K562 (cell line): Measurements from ENCODE around the gene KRTAP5-1. TPM values are rescaled to one million over a fixed set of nuclear protein-coding genes. Genes with fewer than 3 reads are reported as not detected.

Experiments
- ATAC-seq: fragments of 200-7000 bp; cut with Tn5 transposase; 3 replicates; pipeline ENCODE4 v1.9.1; 2020; ENCODE audit warnings: moderate library complexity
- BruUV-seq: library from RNA; stranded (reverse); fragments of 400-500 nt; replicated peaks from 2 replicates; lab custom pipeline; 2021; lab: Mats Ljungman, UMichigan
- CTCF ChIA-PET: fragments of 300-600 bp; formaldehyde crosslinking; extraction: SDS; loops from one replicate; lab custom pipeline; 2021; ENCODE audit warnings: low intra/inter-chr PET ratio; lab: Yijun Ruan, JAX
- POLR2A ChIA-PET: fragments of 300-600, 350-650 bp; sonication (Branson Sonifier 250); formaldehyde crosslinking; extraction: SDS; loops from one replicate; lab custom pipeline; 2021; ENCODE audit warnings: antibody characterized with exemption, inconsistent platforms; lab: Yijun Ruan, JAX
- DNase-seq, 4 experiments: peaks; one replicate each; pipeline versions ENCODE4 v3.0.0 to v3.0.0-alpha.2; 2011 to 2018; ENCODE audit warnings: low spot score in 3 of 4, mixed read lengths in 3 of 4; ENCODE audit errors: extremely low read depth in 1 of 4
- FAIRE-seq: peaks from 2 replicates; lab custom pipeline; 2011; peaks lifted over from hg19 to GRCh38; lab: Jason Lieb, UNC
- H2AFZ ChIP-seq: 2 replicates; pipeline ENCODE4 v1.6.0; 2011; ENCODE audit warnings: low read depth, low read length, control low read depth, inconsistent platforms
- H3K27ac ChIP-seq: fragments of 200-600 bp; 3 replicates; pipeline ENCODE4 v1.8.0; 2011; ENCODE audit warnings: low read depth, mild to moderate bottlenecking, control low read depth, inconsistent platforms, low read length, moderate library complexity, mixed read lengths; ENCODE audit errors: extremely low read depth
- H3K27me3 ChIP-seq, 2 experiments: fragments of 300-600 bp in 1 of 2; 2 replicates in 1 of 2; 3 replicates in 1 of 2; pipeline versions ENCODE4 v1.6.0 to v1.8.0; 2011; ENCODE audit warnings: inconsistent platforms in 2 of 2, low read length in 2 of 2, mild to moderate bottlenecking in 1 of 2, mixed read lengths in 1 of 2, moderate library complexity in 1 of 2; ENCODE audit not compliant: control insufficient read depth in 2 of 2, insufficient read depth in 2 of 2
- H3K36me3 ChIP-seq: fragments of 300-600 bp; 3 replicates; pipeline ENCODE4 v1.8.0; 2011; ENCODE audit warnings: mild to moderate bottlenecking, low read length, inconsistent platforms; ENCODE audit not compliant: control insufficient read depth, insufficient read depth
- H3K4me1 ChIP-seq, 2 experiments: fragments of 200-600 bp in 1 of 2; replicated peaks in 1 of 2; 2 replicates in 1 of 2; 3 replicates in 1 of 2; pipeline versions ENCODE4 v1.5.1 to v1.8.0; 2011; ENCODE audit warnings: inconsistent platforms in 2 of 2, low read length in 2 of 2, mild to moderate bottlenecking in 1 of 2, mixed read lengths in 1 of 2, moderate library complexity in 1 of 2; ENCODE audit not compliant: control insufficient read depth in 2 of 2, insufficient read depth in 2 of 2
- H3K4me2 ChIP-seq: 2 replicates; pipeline ENCODE4 v1.6.1; 2011; ENCODE audit warnings: low read length, control low read depth, inconsistent platforms, mixed read lengths; ENCODE audit not compliant: insufficient read depth
- H3K4me3 ChIP-seq: fragments of 200-600 bp; sonication (generic), shearing (Covaris generic); 2 replicates; pipeline ENCODE4 v1.5.1; 2016; ENCODE audit warnings: control low read depth, inconsistent platforms
- H3K79me2 ChIP-seq: fragments of 200-600 bp; 3 replicates; pipeline ENCODE4 v1.8.0; 2011; ENCODE audit warnings: low read length, inconsistent platforms; ENCODE audit not compliant: control insufficient read depth, insufficient read depth
- H3K9ac ChIP-seq, 2 experiments: 2 replicates each; pipeline versions ENCODE4 v1.6.0 to v1.6.1; 2011; ENCODE audit warnings: low read depth in 2 of 2, low read length in 2 of 2, control low read depth in 1 of 2, inconsistent platforms in 1 of 2, mild to moderate bottlenecking in 1 of 2, mixed read lengths in 1 of 2; ENCODE audit not compliant: insufficient read depth in 1 of 2
- H3K9me1 ChIP-seq: one replicate; pipeline ENCODE4 v1.6.0; 2011; ENCODE audit warnings: inconsistent platforms, mild to moderate bottlenecking, low read length, moderate library complexity; ENCODE audit not compliant: control insufficient read depth, insufficient read depth
- H3K9me3 ChIP-seq: replicated peaks from 2 replicates; pipeline ENCODE4 v1.5.1; 2011; ENCODE audit warnings: low read depth, low read length, inconsistent platforms; ENCODE audit not compliant: control insufficient read depth, insufficient read depth
- H4K20me1 ChIP-seq: replicated peaks from 2 replicates; pipeline ENCODE4 v1.6.1; 2011; ENCODE audit warnings: low read length, inconsistent platforms, mixed read lengths; ENCODE audit not compliant: control insufficient read depth, insufficient read depth
- ASH1L ChIP-seq: fragments of 450-650 bp; IDR thresholded peaks from 2 replicates; pipeline ENCODE4 v1.6.1; 2018; ENCODE audit warnings: borderline replicate concordance, mild to moderate bottlenecking, low read depth; ENCODE audit not compliant: partially characterized antibody
- BRD4 ChIP-seq: fragments of 200-600 bp; sonication (generic); IDR thresholded peaks from 2 replicates; pipeline ENCODE4 v1.6.1; 2017; ENCODE audit warnings: inconsistent platforms
- CHD4 ChIP-seq: fragments of 200-600 bp; sonication (generic); IDR thresholded peaks from 3 replicates; pipeline ENCODE4 v1.6.1; 2012; ENCODE audit warnings: low read depth, mild to moderate bottlenecking, mixed read lengths, low read length, inconsistent platforms; ENCODE audit not compliant: insufficient read depth, insufficient replicate concordance, poor library complexity, severe bottlenecking
- DIDO1 ChIP-seq: fragments of 450-650 bp; IDR thresholded peaks from 2 replicates; pipeline ENCODE4 v1.6.1; 2016; ENCODE audit warnings: low read depth, missing biosample characterization, missing genetic modification characterization
- EP300 ChIP-seq: IDR thresholded peaks from 2 replicates; pipeline ENCODE4 v1.6.1; 2012; ENCODE audit warnings: low read length, improper control_type of control experiment
- ESRRA ChIP-seq: fragments of 450-650 bp; IDR thresholded peaks from 2 replicates; pipeline ENCODE4 v1.6.1; 2014; ENCODE audit warnings: low read depth, mild to moderate bottlenecking, moderate library complexity, borderline replicate concordance
- ETV1 ChIP-seq: fragments of 450-650 bp; conservative IDR thresholded peaks from 2 replicates; pipeline ENCODE4 v1.6.1; 2016; ENCODE audit warnings: missing genetic modification characterization, control low read depth, low read depth, missing compliant biosample characterization
- FOXJ2 ChIP-seq: fragments of 200-800 bp; sonication (Bioruptor generic); IDR thresholded peaks from 2 replicates; pipeline ENCODE4 v1.6.1; 2016; ENCODE audit warnings: missing genetic modification characterization, missing compliant biosample characterization
- GATA2 ChIP-seq: sonication (generic); formaldehyde crosslinking; IDR thresholded peaks from 2 replicates; pipeline ENCODE4 v1.4.0; 2020; ENCODE audit warnings: mild to moderate bottlenecking, missing genetic modification reagents
- MTA1 ChIP-seq: fragments of 450-650 bp; IDR thresholded peaks from 2 replicates; pipeline ENCODE4 v1.6.1; 2017; ENCODE audit warnings: borderline replicate concordance
- PYGO2 ChIP-seq: fragments of 450-650 bp; IDR thresholded peaks from 2 replicates; pipeline ENCODE4 v1.6.1; 2016; ENCODE audit warnings: mild to moderate bottlenecking, missing genetic modification characterization, moderate library complexity, missing compliant biosample characterization
- WGBS: fragments of 100-300 bp; shearing (Covaris generic); methylation state at CpG from one replicate; pipeline ENCODE4 v1.1.6; 2016; ENCODE audit warnings: low coverage, mixed read lengths; ENCODE audit not compliant: insufficient coverage; ENCODE audit errors: missing lambda C conversion rate; 5-methylcytosine and 5-hydroxymethylcytosine counted together
- in situ Hi-C: fragments of 300-500 bp; cut with MboI; formaldehyde crosslinking; loops from 4 replicates; pipeline ENCODE4 v1.15.0; 2018; ENCODE audit warnings: inconsistent platforms, mixed read lengths
- intact Hi-C: fragments of 100-400 bp; cut with micrococcal nuclease; formaldehyde crosslinking; loops from 2 replicates; pipeline ENCODE4 v1.14.2; 2022
- polyA plus RNA-seq, 8 experiments: library from polyadenylated mRNA; depleted of rRNA in 4 of 8; stranded (reverse) in 5 of 8; unstranded in 3 of 8; fragments of >200 nt; fragmentation: Nextera tagmentation in 2 of 8; fragmentation: Illumina TruSeq in 1 of 8; extraction: Ambion mirVana in 2 of 8; extraction: Trizol in 1 of 8; gene quantifications; 2 replicates each; pipeline versions ENCODE4 v1.2.1 to v1.2.3, GENCODE V29; 2011 to 2014; ENCODE audit warnings: inconsistent platforms in 1 of 8, missing spikeins in 1 of 8
- total RNA-seq, 7 experiments: library from RNA; depleted of rRNA in 6 of 7; stranded (reverse); fragments of >200 nt in 6 of 7; fragmentation: Illumina TruSeq in 2 of 7; extraction: Trizol in 2 of 7; gene quantifications; 2 replicates each; pipeline versions ENCODE4 v1.2.1 to v1.2.3, GENCODE V29; 2011 to 2021; ENCODE audit warnings: low replicate concordance in 1 of 7
- TF ChIP-seq, protein P1 (sequence below): fragments of 450-650 bp; IDR thresholded peaks from 2 replicates; pipeline ENCODE4 v1.6.1; 2016; ENCODE audit warnings: missing biosample characterization, missing genetic modification characterization
- TF ChIP-seq, protein P2 (sequence below): fragments of 450-650 bp; IDR thresholded peaks from 2 replicates; pipeline ENCODE4 v1.6.1; 2016

KRTAP5-1 gene
- total and polyA plus RNA-seq, 9 of the 15 experiments (the other 6 are each of a cell fraction or from before 2014, with no cell fraction given) = not detected

DNA sequence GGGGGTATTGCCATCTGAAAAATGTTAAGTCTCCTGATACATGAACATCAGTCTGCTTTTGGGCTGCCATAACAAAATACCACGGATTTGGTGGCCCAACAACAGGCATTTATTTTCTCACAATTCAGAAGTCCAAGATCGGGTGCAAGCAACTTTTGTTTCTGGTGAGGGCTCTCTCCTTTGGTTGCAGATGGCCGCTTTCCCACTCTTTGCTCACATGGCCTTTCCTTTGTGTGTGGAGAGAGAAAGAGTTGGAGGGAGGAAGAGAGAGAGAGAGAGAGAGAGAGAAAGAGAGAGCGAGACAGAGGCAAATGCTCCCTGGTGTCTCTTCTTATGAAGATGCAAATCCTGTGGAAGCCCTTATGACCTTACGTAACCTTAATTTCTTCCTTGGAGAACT lies 15.5 kb upstream of the KRTAP5-1 start:
- DNase-seq = no peak
- Histone ChIP-seq H3K4me1 (no peaks in the 10 kb centered on the region), H3K4me2 (no peak overlapping the region)
- POLR2A ChIA-PET = no interaction called here
- TF ChIP-seq PYGO2 (tag) (no peak), EP300 (no peak), ESRRA (no peak), GATA2 (CRISPR knock-in tag) (no peak)
- TF ChIP-seq, all 486 proteins: peak for 0
- FAIRE-seq (no peak), ATAC-seq (no peak)
- Histone ChIP-seq H3K9ac (no peak overlapping the region), H3K27me3 (peaks cover 7 to 39% of the 10 kb centered on the region in 2 experiments; a peak in 3 of 5 replicates), H2AFZ (no peak overlapping the region), H4K20me1 (peaks cover 4% of the 10 kb centered on the region; the same call in 1 of the 2 replicates), H3K9me1 (no peaks in the 10 kb centered on the region), H3K79me2 (no peaks in the 10 kb centered on the region), H3K36me3 (no peaks in the 10 kb centered on the region), H3K9me3 (no peaks in the 10 kb centered on the region), H3K27ac (no peak overlapping the region), H3K4me3 (no peak overlapping the region)
- CTCF ChIA-PET = no interaction called here
- in situ Hi-C loops (no loop called here), intact Hi-C loops (no loop called here)
- no TSS peak for BruUV-seq
- 8% methylated on average over 5 of the region's 5 CpGs for WGBS

DNA sequence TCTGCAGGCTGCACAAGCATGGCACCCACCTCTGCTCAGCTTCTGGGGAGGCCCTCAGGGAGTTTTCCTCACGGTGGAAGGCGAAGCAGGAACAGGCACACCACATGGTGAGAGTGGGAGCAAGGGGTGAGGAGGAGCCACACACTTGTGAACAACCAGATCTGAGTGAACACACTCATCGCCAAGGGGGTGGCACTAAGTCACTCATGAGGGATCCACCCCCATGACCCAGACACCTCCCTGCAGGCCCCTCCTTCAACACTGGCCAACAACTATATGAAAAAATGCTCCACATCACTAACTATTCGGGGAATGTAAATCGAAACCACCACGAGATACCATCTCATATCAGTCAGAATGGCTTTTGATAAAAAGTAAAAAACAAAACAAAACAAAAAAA lies 13.7 kb upstream of the KRTAP5-1 start:
- intact Hi-C loops = no loop called here
- WGBS = 0% methylated on average over 6 of the region's 6 CpGs
- no TSS peak for BruUV-seq
- CTCF ChIA-PET = no interaction called here
- FAIRE-seq = no peak
- Histone ChIP-seq H3K4me1 (no peaks in the 10 kb centered on the region), H4K20me1 (peaks cover 4% of the 10 kb centered on the region; the same call in 1 of the 2 replicates), H2AFZ (no peak overlapping the region), H3K9me1 (no peaks in the 10 kb centered on the region), H3K27me3 (peaks cover 7 to 27% of the 10 kb centered on the region in 2 experiments; a peak in 3 of 5 replicates), H3K36me3 (no peaks in the 10 kb centered on the region), H3K9me3 (no peaks in the 10 kb centered on the region), H3K4me2 (no peak overlapping the region)
- TF ChIP-seq ETV1 (tag) (no peak), DIDO1 (tag) (no peak), CHD4 (no peak), BRD4 (no peak), MTA1 (no peak), FOXJ2 (tag) (no peak), ASH1L (no peak)
- TF ChIP-seq, protein P1, sequence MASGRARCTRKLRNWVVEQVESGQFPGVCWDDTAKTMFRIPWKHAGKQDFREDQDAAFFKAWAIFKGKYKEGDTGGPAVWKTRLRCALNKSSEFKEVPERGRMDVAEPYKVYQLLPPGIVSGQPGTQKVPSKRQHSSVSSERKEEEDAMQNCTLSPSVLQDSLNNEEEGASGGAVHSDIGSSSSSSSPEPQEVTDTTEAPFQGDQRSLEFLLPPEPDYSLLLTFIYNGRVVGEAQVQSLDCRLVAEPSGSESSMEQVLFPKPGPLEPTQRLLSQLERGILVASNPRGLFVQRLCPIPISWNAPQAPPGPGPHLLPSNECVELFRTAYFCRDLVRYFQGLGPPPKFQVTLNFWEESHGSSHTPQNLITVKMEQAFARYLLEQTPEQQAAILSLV (tag) = no peak
- TF ChIP-seq, protein P2, sequence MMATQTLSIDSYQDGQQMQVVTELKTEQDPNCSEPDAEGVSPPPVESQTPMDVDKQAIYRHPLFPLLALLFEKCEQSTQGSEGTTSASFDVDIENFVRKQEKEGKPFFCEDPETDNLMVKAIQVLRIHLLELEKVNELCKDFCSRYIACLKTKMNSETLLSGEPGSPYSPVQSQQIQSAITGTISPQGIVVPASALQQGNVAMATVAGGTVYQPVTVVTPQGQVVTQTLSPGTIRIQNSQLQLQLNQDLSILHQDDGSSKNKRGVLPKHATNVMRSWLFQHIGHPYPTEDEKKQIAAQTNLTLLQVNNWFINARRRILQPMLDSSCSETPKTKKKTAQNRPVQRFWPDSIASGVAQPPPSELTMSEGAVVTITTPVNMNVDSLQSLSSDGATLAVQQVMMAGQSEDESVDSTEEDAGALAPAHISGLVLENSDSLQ = no peak
- TF ChIP-seq, all 486 proteins: peak for 0
- Histone ChIP-seq H3K27ac (no peak overlapping the region), H3K79me2 (no peaks in the 10 kb centered on the region), H3K9ac (no peak overlapping the region), H3K4me3 (no peak overlapping the region)
- ATAC-seq (no peak), DNase-seq (no peak)
- POLR2A ChIA-PET = no interaction called here
- in situ Hi-C loops = no loop called here
